IgD-negative memory B cell (primary cell): Measurements from ENCODE around the gene TENT5C. TPM values are rescaled to one million over a fixed set of nuclear protein-coding genes. Genes with fewer than 3 reads are reported as not detected.

Experiments
- H3K27ac Mint-ChIP-seq, 3 donors: one replicate each; pipeline ENCODE4 v1.8.0; 2020 to 2022; ENCODE audit warnings: mild to moderate bottlenecking in 3 of 3, mixed read lengths in 3 of 3, moderate library complexity in 1 of 3
- H3K27me3 Mint-ChIP-seq: one replicate; pipeline ENCODE4 v1.8.0; 2021; ENCODE audit warnings: mixed read lengths
- H3K36me3 Mint-ChIP-seq: one replicate; pipeline ENCODE4 v1.8.0; 2020; ENCODE audit warnings: mild to moderate bottlenecking, mixed read lengths
- H3K4me1 Mint-ChIP-seq, 3 donors: one replicate each; pipeline ENCODE4 v1.8.0; 2020 to 2022; ENCODE audit warnings: mixed read lengths in 3 of 3, mild to moderate bottlenecking in 1 of 3
- H3K4me3 Mint-ChIP-seq, 4 donors: one replicate each; pipeline ENCODE4 v1.8.0; 2020 to 2022; ENCODE audit warnings: mild to moderate bottlenecking in 4 of 4, mixed read lengths in 4 of 4, moderate library complexity in 3 of 4
- H3K9me3 Mint-ChIP-seq, 3 donors: one replicate each; pipeline ENCODE4 v1.8.0; 2020 to 2021; ENCODE audit warnings: mixed read lengths in 3 of 3, mild to moderate bottlenecking in 1 of 3
- polyA plus RNA-seq: library from polyadenylated mRNA; unstranded; fragments of 300-500 nt; fragmentation: Illumina TruSeq; gene quantifications from one replicate; pipeline ENCODE4 v1.2.3, GENCODE V29; 2021

TENT5C gene
- polyA plus RNA-seq, 1 donor from 2014 or later = 33.4 TPM

- Mint-ChIP-seq H3K36me3 (no peaks in the 10 kb centered on the region), H3K4me3 (peak overlapping the region in 3 of 4 donors; percentile 61 to 78 (median 77)), H3K27me3 (no peaks in the 10 kb centered on the region), H3K9me3 (peaks cover 0 to 3% (median 2%) of the 10 kb centered on the region in 3 donors), H3K27ac (peak overlapping the region; percentile 94 to 99 (median 95)), H3K4me1 (peaks cover 62 to 78% (median 64%) of the 10 kb centered on the region in 3 donors)
These were observed 57.5 kb downstream of the TENT5C start for GRCh38 chr1:117663156-117663902.

DNA sequence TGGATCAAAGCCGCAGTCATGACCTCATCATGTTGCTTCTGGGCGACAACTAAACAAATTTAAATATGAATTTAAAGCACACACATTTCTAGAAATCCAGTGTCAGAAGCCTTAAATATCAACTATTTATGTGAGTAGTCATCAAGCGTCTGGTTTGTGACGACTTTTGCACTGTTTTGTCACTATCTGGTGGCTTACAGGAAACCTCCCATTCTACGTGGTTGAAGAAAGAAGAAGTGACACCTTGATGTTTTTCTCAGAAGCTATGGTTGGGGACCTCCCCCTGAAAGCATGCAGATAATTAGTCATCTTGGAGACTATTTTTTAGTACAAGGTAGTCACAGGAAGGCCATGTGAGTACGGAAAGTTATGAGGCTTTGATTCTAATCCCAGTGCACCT is 58.5 kb downstream of the TENT5C start:
- no peaks in the 10 kb centered on the region for H3K36me3 Mint-ChIP-seq
- H3K27ac Mint-ChIP-seq = peak overlapping the region; percentile 94 to 99 (median 95)
- no peaks in the 10 kb centered on the region for H3K27me3 Mint-ChIP-seq
- H3K4me3 Mint-ChIP-seq = peak overlapping the region; percentile 44 to 85 (median 82)
- peaks cover 0 to 3% (median 2%) of the 10 kb centered on the region in 3 donors for H3K9me3 Mint-ChIP-seq
- peaks cover 53 to 69% (median 55%) of the 10 kb centered on the region in 3 donors for H3K4me1 Mint-ChIP-seq

GRCh38 chr1:117665556-117666270 is 59.9 kb downstream of the TENT5C start:
- Mint-ChIP-seq H3K27ac (peak overlapping the region; percentile 94 to 99 (median 95)), H3K36me3 (no peaks in the 10 kb centered on the region), H3K27me3 (no peaks in the 10 kb centered on the region), H3K4me1 (peaks cover 47 to 62% (median 52%) of the 10 kb centered on the region in 3 donors), H3K4me3 (peak overlapping the region in 3 of 4 donors; percentile 61 to 85 (median 70)), H3K9me3 (peaks cover 0 to 3% (median 2%) of the 10 kb centered on the region in 3 donors)

GRCh38 chr1:117669572-117669971 is 63.7 kb downstream of the TENT5C start:
- Mint-ChIP-seq H3K36me3 (peaks cover 2% of the 10 kb centered on the region), H3K4me3 (no peak overlapping the region), H3K9me3 (no peaks in the 10 kb centered on the region), H3K4me1 (peaks cover 44 to 50% (median 46%) of the 10 kb centered on the region in 3 donors), H3K27ac (no peak overlapping the region), H3K27me3 (no peaks in the 10 kb centered on the region)

- H3K27me3 Mint-ChIP-seq = no peaks in the 10 kb centered on the region
- H3K4me1 Mint-ChIP-seq = peaks cover 35 to 37% (median 35%) of the 10 kb centered on the region in 3 donors
- peak overlapping the region in 3 of 4 donors; percentile 21 to 88 (median 55) for H3K4me3 Mint-ChIP-seq
- H3K36me3 Mint-ChIP-seq = peaks cover 2% of the 10 kb centered on the region
- H3K27ac Mint-ChIP-seq = peak overlapping the region in 1 of 3 donors; percentile 31
- H3K9me3 Mint-ChIP-seq = no peaks in the 10 kb centered on the region
These were observed 65.3 kb downstream of the TENT5C start for GRCh38 chr1:117670976-117671780.

DNA sequence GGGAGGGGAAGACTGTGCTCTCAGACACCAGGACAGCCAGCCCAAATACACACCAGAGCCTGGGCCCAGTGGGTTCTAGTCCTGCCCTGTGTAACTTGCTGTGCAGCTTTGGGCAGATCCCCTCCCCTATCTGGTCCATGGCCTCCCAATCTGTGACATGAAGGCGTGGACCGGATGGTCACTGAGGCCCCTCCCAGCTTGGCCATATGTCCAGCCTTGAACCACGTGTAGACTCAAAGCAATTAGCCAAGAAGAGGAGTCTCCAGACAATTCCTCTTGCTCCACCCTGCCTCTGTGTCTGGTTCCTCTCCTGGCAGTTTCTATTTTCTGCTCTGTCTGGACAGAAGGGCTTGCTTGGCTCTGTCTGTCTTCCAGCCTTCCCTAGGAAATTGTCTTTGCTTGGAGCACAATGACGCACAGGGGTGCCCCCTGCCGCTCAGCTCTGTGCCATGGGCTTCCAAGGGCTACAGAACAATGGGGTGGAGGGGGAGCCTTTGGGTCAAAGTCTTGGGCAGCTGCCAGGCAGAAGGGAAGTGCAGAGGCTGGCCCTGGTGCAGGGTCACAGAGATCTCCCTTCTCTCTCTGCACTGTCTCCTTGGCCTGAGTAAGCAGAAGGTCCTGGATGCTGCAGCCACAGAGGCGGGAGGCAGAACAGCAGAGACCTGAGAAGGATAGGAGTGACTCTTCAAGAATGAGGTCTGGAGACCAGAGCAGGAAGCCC is 66.1 kb downstream of the TENT5C start:
- H3K4me3 Mint-ChIP-seq = peak overlapping the region in 3 of 4 donors; percentile 21 to 86 (median 33)
- H3K27ac Mint-ChIP-seq = peak overlapping the region in 1 of 3 donors; percentile 8
- H3K4me1 Mint-ChIP-seq = peaks cover 31 to 33% (median 33%) of the 10 kb centered on the region in 3 donors
- H3K36me3 Mint-ChIP-seq = peaks cover 2% of the 10 kb centered on the region
- no peaks in the 10 kb centered on the region for H3K9me3 Mint-ChIP-seq
- no peaks in the 10 kb centered on the region for H3K27me3 Mint-ChIP-seq

DNA sequence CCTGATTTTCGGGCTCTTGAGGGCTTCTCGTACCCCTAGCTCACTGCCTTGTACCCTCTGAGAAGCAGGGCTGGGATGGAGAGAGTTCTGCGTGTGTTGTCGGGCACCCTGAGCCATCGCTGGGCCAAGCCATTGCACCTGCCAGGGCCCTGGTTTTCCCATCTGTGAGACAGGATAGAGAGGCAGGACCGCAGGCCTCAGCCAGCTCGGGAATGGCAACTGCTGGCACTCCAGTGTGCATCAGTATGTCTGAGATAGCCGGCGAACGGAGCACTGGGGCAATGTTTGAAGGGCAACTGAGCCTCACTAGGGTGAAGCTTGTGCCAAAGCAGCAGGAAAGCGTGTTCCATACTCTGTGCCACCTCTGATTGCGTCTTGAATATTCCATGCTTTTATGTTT is 66.9 kb downstream of the TENT5C start:
- H3K4me3 Mint-ChIP-seq = no peak overlapping the region
- no peaks in the 10 kb centered on the region for H3K9me3 Mint-ChIP-seq
- peak overlapping the region in 2 of 3 donors; percentile 10 to 71 for H3K27ac Mint-ChIP-seq
- peaks cover 30 to 31% (median 30%) of the 10 kb centered on the region in 3 donors for H3K4me1 Mint-ChIP-seq
- H3K27me3 Mint-ChIP-seq = no peaks in the 10 kb centered on the region
- H3K36me3 Mint-ChIP-seq = peaks cover 2% of the 10 kb centered on the region

DNA sequence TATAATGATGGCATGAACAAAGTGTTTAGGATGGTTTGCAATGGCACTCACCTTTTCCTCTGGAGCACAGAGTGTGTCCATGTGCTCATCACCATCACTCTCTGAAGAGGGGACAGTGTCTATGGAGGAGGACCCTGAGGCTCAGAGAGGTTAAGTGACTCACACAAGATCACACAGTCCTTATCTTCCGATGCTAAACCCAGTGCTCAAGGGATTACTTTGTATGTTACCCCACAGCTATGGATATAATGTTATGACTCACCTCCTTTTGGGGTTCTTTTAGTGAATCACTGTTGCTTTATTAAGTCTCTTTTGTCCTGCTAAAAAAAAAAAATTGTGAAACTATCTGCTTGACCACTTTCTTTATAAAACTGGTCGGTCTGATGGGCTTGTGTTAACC is 67.6 kb downstream of the TENT5C start:
- Mint-ChIP-seq H3K9me3 (no peaks in the 10 kb centered on the region), H3K4me3 (no peak overlapping the region), H3K27me3 (no peaks in the 10 kb centered on the region), H3K4me1 (peaks cover 26 to 28% (median 28%) of the 10 kb centered on the region in 3 donors), H3K36me3 (peaks cover 2% of the 10 kb centered on the region), H3K27ac (peak overlapping the region in 1 of 3 donors; percentile 44)

GRCh38 chr1:117674521-117675400 is 68.9 kb downstream of the TENT5C start:
- H3K4me1 Mint-ChIP-seq = peaks cover 26 to 28% (median 27%) of the 10 kb centered on the region in 3 donors
- H3K9me3 Mint-ChIP-seq = no peaks in the 10 kb centered on the region
- peaks cover 2% of the 10 kb centered on the region for H3K36me3 Mint-ChIP-seq
- peak overlapping the region in 1 of 3 donors; percentile 93 for H3K27ac Mint-ChIP-seq
- H3K4me3 Mint-ChIP-seq = peak overlapping the region in 1 of 4 donors; percentile 37
- H3K27me3 Mint-ChIP-seq = no peaks in the 10 kb centered on the region

- Mint-ChIP-seq H3K27me3 (no peaks in the 10 kb centered on the region), H3K9me3 (no peaks in the 10 kb centered on the region), H3K27ac (no peak overlapping the region), H3K36me3 (peaks cover 2% of the 10 kb centered on the region), H3K4me3 (peak overlapping the region in 1 of 4 donors; percentile 17), H3K4me1 (peaks cover 17 to 20% (median 19%) of the 10 kb centered on the region in 3 donors)
These were observed 70.1 kb downstream of the TENT5C start for GRCh38 chr1:117675907-117676430.

- no peaks in the 10 kb centered on the region for H3K27me3 Mint-ChIP-seq
- H3K27ac Mint-ChIP-seq = peak overlapping the region in 1 of 3 donors; percentile 65
- H3K36me3 Mint-ChIP-seq = peaks cover 2% of the 10 kb centered on the region
- H3K4me1 Mint-ChIP-seq = peaks cover 13 to 17% (median 14%) of the 10 kb centered on the region in 3 donors
- H3K4me3 Mint-ChIP-seq = no peak overlapping the region
- H3K9me3 Mint-ChIP-seq = no peaks in the 10 kb centered on the region
These were observed 70.8 kb downstream of the TENT5C start for GRCh38 chr1:117676615-117677130.
